GM12891 (cell line): ENCODE data around the gene RBM4B.

Experiments
- POLR2A ChIP-seq: IDR thresholded peaks from 2 replicates; pipeline ENCODE4 v1.6.1; 2011; ENCODE audit warnings: low read depth, low read length, control low read depth
- POLR2AphosphoS5 ChIP-seq: IDR thresholded peaks from 2 replicates; pipeline ENCODE4 v1.6.1; 2011; ENCODE audit warnings: low read depth, low read length, control low read depth
- POU2F2 ChIP-seq: IDR thresholded peaks from 2 replicates; pipeline ENCODE4 v1.6.1; 2011; ENCODE audit warnings: low read depth, mild to moderate bottlenecking, control low read depth, low read length, moderate library complexity
- TAF1 ChIP-seq: IDR thresholded peaks from 2 replicates; pipeline ENCODE4 v1.6.1; 2011; ENCODE audit warnings: low read depth, low read length, control low read depth

DNA sequence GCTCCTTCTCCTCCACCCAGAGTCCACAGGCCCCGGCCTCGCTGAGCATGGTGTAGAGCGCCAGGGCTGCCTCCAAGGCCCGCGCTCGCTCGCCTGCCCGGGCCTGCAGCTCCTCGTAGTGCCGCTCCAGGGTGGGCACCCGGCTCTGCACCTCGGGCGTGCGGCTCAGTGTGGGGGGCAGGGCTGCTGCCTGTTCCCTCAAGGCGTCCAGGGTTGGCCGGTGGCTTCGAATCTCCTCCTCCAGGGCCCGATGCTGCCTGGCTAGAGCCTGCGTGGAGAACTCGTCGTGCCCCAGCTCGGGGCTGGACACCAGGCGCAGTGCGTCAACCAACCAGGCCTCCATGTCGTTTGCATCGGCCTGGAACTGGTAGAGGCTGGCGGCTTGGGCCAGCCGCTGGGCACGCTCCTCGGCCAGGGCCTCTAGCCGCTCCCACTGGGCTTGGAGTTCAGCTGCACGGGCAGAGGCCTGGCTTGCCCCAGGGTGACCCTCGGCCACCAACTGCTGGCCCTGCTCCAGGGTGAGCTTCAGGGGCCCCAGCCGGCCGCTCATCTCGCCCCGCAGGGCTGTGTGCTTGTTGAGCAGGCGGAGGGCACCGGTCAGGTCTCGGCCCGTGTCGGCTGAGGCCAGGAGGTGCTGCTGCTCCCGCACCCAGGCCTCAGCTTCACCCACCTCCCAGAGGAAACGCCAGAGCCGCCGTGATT, 27.1 kb upstream of the RBM4B start:
- TF ChIP-seq TAF1 (no peak), POLR2AphosphoS5 (no peak), POLR2A (no peak), POU2F2 (no peak)
